Frontal cortex (tissue), 4 donors: ENCODE data around the gene KIFC3. TPM values are rescaled to one million over a fixed set of nuclear protein-coding genes. Genes with fewer than 3 reads are reported as not detected.

Experiments used
- DNase-seq, 2 donors: peaks; one replicate each; pipeline ENCODE4 v3.0.0; 2012; ENCODE audit warnings: low spot score in 2 of 2
- FAIRE-seq: peaks from 2 replicates; lab custom pipeline; 2012; peaks lifted over from hg19 to GRCh38; lab: Jason Lieb, UNC
- total RNA-seq: library from RNA; depleted of rRNA; stranded (reverse); fragments of >200 nt; gene quantifications from one replicate; pipeline ENCODE4 v1.2.3, GENCODE V29; 2014
- donor health status: control.
- donor health status: control.
- donor health status: control.

Gene KIFC3
- total RNA-seq, 1 donor from 2014 or later, result 46.1 TPM

- FAIRE-seq, result no peak
These were observed 31.0 kb downstream of the KIFC3 start for GRCh38 chr16:57771141-57771785.

DNA sequence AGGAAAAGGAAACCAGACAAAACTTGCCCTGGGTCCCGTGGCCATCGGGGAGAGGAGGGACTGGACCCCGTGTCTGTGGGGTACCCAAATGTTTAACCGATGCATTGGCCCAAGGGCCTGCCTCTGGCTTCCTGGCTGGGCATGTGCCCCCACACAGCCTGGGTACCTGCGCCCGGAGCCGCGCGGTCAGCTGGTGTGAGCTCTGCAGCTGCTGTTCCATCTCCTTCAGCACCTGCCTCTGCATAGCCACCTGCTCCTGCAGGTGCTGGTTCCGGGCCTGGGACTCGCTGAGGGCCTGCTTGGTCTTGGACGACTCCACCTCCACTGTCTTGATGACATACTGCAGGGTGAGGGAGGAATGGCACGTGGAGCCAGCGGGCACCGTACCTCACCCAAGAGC, 31.9 kb downstream of the KIFC3 start:
- no peak for DNase-seq

More at GRCh38 chr16:57771141-57771785, 31.0 kb downstream of the KIFC3 start:
- no peak for DNase-seq

DNA sequence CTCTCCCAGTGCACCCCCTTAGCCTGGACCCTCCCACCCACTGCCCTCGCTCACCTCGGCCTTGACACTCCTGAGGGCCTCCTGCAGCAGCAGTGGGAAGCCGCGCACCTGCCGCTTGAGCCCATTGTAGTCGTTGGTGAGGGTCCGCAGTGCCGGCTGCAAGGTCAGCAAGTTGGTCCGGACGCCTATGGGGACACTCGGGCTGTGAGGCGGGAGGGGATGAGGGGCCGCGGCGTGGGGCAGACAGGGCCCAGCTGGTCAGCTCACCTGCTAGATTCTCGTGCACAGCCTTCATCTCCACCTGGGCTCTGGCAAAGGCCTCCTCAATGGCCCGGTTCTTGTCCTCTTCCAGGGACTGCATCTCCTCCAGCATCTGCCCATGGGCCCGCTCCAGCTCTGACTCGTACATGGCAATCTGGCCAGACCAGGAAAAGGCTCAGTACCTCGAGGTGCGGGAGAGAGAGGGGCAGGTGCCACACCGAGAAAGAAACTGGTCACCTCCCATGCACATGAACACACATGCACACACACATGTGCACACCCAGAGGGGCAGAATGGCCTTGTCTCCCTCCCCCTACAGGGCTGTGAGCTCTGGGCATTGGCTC, 32.6 kb downstream of the KIFC3 start:
- no peak for DNase-seq
- no peak for FAIRE-seq

More for the DNA sequence above, 31.9 kb downstream of the KIFC3 start:
- no peak for FAIRE-seq

GRCh38 chr16:57766714-57767348, 35.5 kb downstream of the KIFC3 start:
- FAIRE-seq, result no peak
- DNase-seq, result no peak

GRCh38 chr16:57765160-57765728, 37.0 kb downstream of the KIFC3 start:
- no peak for FAIRE-seq
- DNase-seq, result no peak

DNA sequence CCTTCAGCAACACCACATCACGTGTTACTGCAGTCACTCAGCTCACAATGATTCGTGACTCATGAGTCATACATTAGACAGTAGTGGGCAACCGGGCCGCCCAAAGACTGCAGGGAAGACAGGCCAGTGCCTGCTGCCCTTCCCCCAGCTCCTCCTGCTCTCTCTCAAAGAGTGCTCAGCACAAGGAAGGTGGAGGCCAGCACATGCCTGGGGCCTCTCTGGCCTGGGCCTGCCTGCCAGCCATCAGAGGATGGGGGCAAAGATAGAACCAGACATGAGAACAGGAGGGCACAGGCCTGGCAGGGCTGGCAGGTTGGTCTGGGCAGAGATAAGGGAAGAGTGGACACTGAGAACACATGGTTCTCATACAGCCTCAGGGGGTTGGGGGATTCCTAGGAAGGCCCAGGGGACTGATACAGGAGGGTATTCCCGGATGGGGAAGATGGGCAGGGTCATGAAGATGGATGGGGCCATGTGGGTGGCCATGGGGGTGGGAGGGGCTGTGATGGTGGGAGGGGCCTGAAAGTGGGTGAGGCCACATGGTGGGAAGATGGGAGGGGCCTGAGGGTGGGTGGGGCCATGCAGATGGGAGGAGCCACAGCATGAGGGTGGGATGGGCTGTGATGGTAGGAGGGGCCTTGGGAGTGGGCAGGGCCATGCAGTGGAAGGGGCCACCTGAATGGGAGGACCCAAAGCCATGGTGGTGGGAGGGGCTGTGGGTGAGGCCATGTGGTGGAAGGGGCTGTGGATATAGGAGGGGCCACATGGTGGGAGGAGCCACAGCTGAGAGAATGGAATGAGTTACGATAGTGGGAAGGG, 37.7 kb downstream of the KIFC3 start:
- DNase-seq (peak in 1 of 2 donors; percentile 56), FAIRE-seq (no peak)

GRCh38 chr16:57764006-57764340, 38.3 kb downstream of the KIFC3 start:
- DNase-seq, result no peak
- no peak for FAIRE-seq

- FAIRE-seq, result no peak
- DNase-seq, result no peak
These were observed 38.8 kb downstream of the KIFC3 start for GRCh38 chr16:57763285-57764005.

- DNase-seq, result no peak
These were observed 39.8 kb downstream of the KIFC3 start for GRCh38 chr16:57762365-57763040.

GRCh38 chr16:57761957-57762356, 40.3 kb downstream of the KIFC3 start:
- DNase-seq (no peak), FAIRE-seq (no peak)

More at GRCh38 chr16:57762365-57763040, 39.8 kb downstream of the KIFC3 start:
- no peak for FAIRE-seq

- DNase-seq (no peak), FAIRE-seq (no peak)
These were observed 41.0 kb downstream of the KIFC3 start for GRCh38 chr16:57761301-57761700.

DNA sequence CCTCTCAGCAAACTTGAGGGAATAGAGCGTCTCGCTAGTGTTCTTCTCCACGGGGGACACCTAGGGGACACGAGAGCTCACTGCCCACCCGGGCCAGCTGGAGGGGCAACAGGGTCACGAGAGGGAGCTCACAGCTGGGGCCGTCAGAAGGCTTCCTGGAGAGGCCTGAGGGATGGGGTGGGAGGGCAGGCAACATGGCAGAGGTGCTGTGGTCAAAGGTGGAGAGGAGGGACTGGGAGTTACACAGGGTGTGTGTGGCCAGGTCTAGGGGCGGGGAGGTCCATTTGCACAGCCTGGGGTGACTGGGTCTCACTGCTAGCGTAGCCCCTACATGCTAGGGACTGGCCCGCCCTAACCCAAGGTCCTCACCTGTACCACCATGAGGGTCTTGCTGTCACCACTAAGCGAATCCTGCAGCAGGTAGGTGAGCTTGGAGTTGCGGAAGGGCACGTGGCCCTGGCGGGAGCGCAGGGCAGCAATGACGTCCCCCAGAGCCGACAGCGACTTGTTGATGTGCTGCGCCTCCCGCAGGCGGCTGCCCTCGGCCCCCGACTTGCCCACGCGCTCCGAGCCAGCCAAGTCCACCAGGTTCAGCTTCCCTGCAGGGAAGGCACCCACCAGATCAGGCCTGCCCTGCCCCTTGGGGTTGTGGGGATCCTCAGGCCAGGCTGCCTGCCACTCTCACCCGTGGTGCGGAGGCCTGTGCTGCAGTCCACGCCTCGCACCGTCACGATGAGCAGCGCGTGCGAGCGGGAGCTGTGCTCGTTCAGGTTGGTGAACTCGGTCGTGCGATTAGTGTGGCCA, 41.7 kb downstream of the KIFC3 start:
- FAIRE-seq (no peak), DNase-seq (no peak)

GRCh38 chr16:57759541-57760356, 42.5 kb downstream of the KIFC3 start:
- FAIRE-seq (no peak), DNase-seq (no peak)

- FAIRE-seq (no peak), DNase-seq (no peak)
These were observed 43.2 kb downstream of the KIFC3 start for GRCh38 chr16:57759131-57759530.

DNA sequence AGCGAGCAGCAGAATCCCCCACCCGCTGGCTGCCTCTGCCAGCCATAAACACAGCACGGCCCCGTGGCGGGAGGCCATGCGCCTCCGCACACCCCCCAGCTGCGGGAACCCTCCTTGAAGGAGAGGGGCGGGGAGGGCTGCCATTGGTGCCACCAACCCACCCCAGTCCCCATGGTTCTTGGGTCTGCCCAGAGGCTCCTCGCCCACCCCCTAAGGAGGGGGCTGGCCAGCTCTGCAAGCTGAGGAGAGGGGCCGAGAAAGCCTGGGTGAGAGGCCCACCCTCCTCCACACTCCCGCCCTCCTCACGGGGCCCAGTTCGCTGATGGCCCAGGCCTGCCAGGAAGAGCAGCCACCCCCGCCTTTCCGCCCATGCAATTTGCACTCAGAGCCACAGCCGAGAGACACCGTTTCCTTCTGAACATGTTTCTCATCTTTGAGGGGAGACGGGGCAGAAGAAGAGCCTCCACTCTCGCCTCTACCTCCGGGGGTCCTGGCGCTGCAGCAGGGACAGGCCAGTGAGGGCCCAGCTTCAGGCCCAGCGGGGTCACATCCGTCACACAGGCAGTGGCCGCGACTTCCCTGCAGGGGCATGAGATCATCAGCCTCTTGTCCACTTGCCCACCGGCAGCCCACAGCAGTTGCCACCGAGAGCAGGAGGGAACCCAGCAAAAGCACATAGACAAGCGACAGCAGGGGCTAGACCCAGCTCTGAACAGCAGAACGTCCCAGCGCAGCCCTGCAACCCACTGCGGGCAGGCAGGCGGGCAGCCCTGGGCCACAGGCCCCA, 43.8 kb downstream of the KIFC3 start:
- FAIRE-seq (no peak), DNase-seq (no peak)

DNA sequence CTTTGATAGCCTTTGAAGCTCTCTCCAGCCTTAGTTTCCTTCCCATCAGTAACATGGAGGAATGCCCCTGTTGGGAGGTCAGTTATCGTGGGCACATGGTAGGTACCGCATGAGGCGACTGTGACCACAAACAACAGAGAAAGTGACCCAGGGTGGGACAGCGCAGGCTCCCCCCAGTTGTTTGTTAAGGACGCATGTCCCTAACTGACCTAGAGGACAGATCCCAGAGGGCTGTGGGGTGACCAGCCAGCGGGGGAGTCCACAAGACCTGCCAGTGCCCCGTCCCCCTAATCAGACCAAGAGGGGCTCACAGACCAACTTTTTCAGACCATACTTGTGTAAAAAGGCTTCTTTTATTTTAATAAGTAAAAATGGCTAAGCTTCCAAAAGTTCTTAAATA, 44.4 kb downstream of the KIFC3 start:
- FAIRE-seq (no peak), DNase-seq (no peak)
